Nephron (organoid): Measurements from ENCODE around the gene DIP2B.

Source experiments
- H3K27ac Mint-ChIP-seq, 3 experiments: 2 replicates each; pipeline ENCODE4 v1.8.0; 2020; ENCODE audit warnings: mixed read lengths in 3 of 3, mild to moderate bottlenecking in 2 of 3, moderate library complexity in 1 of 3
- H3K27me3 Mint-ChIP-seq: 2 replicates; pipeline ENCODE4 v1.8.0; 2021; ENCODE audit warnings: low read depth, mild to moderate bottlenecking, moderate library complexity, mixed read lengths
- H3K36me3 Mint-ChIP-seq: 2 replicates; pipeline ENCODE4 v1.8.0; 2020; ENCODE audit warnings: low read depth, mixed read lengths
- H3K4me1 Mint-ChIP-seq: 2 replicates; pipeline ENCODE4 v1.8.0; 2020; ENCODE audit warnings: mixed read lengths
- H3K4me3 Mint-ChIP-seq, 3 experiments: 2 replicates each; pipeline ENCODE4 v1.8.0; 2020; ENCODE audit warnings: mild to moderate bottlenecking in 3 of 3, mixed read lengths in 3 of 3, moderate library complexity in 2 of 3
- H3K9me3 Mint-ChIP-seq: 2 replicates; pipeline ENCODE4 v1.8.0; 2020; ENCODE audit warnings: mixed read lengths
- CTCF ChIP-seq, 3 experiments: fragments of 200-600 bp; sonication (generic); IDR thresholded peaks; one replicate each; pipeline ENCODE4 v1.5.0; 2021; ENCODE audit warnings: antibody characterized with exemption in 3 of 3; ENCODE audit not compliant: unreplicated experiment in 3 of 3

Gene DIP2B

GRCh38 chr12:50728417-50728816 lies 223.6 kb downstream of the DIP2B start:
- no peak for TF ChIP-seq CTCF (IDR thresholded peaks at IDR 0.05; ENCODE audit: unreplicated experiment in 3 of 3)
- H3K27ac Mint-ChIP-seq = peak overlapping the region; percentile 2 to 67 (median 49)

DNA sequence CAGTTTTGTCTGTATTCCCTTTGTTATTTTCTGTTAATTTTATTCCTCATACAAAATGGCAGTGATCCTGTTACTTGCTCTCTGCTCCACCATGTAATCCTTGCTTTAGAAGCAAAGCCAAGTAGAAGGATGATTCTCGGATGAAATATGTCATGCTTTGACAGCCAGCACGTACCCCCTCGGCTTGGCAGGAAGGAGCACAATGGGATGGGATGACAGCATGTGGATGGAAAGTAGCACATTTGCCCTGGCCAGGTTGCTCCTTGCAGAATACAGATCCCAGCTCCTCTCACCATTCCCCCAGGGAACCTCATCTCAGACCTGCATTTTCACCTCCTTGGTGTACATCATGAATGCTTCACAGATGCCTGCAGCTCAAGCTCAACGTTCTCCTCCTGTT lies 224.1 kb downstream of the DIP2B start:
- H3K36me3 Mint-ChIP-seq = peaks cover 68% of the 10 kb centered on the region
- peaks cover 26% of the 10 kb centered on the region for H3K4me1 Mint-ChIP-seq
- no peak for TF ChIP-seq CTCF (IDR thresholded peaks at IDR 0.05; ENCODE audit: unreplicated experiment in 3 of 3)
- no peaks in the 10 kb centered on the region for H3K9me3 Mint-ChIP-seq
- no peak overlapping the region for H3K4me3 Mint-ChIP-seq
- peak overlapping the region; percentile 2 to 67 (median 49) for H3K27ac Mint-ChIP-seq
- H3K27me3 Mint-ChIP-seq = no peaks in the 10 kb centered on the region

More at GRCh38 chr12:50728417-50728816, 223.6 kb downstream of the DIP2B start:
- Mint-ChIP-seq H3K4me1 (peaks cover 28% of the 10 kb centered on the region), H3K4me3 (no peak overlapping the region), H3K9me3 (no peaks in the 10 kb centered on the region), H3K27me3 (no peaks in the 10 kb centered on the region), H3K36me3 (peaks cover 71% of the 10 kb centered on the region)

DNA sequence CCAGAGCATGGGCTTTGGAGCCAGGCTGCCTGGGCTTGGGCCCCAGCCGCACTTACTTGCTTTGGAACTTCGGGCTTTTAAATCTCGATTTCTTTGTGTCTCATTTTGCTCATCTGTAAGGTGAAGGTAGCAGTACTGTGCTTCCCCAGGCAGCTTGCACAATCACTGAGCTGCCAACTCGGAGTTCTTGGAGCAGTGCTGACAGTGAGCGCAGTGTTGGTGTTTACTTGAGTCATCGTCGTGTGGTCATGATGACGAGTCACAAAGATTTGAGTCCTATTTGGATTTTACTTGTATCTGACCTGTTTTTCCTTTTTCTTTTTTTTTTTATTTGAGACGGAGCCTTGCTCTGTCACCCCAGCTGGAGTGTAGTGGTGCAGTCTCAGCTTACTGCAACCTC lies 227.8 kb downstream of the DIP2B start:
- H3K36me3 Mint-ChIP-seq = peaks cover 68% of the 10 kb centered on the region
- H3K9me3 Mint-ChIP-seq = no peaks in the 10 kb centered on the region
- H3K4me3 Mint-ChIP-seq = no peak overlapping the region
- peaks cover 12% of the 10 kb centered on the region for H3K4me1 Mint-ChIP-seq
- H3K27ac Mint-ChIP-seq = no peak overlapping the region
- H3K27me3 Mint-ChIP-seq = no peaks in the 10 kb centered on the region
- TF ChIP-seq CTCF (IDR thresholded peaks at IDR 0.05; ENCODE audit: unreplicated experiment in 3 of 3) = no peak

DNA sequence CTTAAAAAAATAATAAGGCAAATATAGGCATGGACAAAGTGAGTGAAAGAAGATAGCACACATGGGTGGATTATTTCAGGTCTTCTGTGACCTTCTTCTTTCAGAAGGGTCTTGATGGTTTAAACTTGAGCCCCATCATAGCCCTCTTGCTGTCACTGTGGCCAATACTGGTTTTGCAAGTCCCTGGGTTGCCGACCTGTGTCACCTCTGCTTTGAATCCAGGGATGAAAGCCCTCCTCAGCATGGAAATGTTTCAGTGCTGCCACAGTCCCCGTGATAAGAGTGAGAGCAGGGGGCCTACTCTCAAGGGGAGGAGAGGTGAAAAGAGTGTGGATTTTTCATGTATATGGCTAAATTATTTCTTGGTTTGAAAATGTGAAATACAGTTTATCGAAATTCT lies 228.9 kb downstream of the DIP2B start:
- no peaks in the 10 kb centered on the region for H3K27me3 Mint-ChIP-seq
- H3K27ac Mint-ChIP-seq = no peak overlapping the region
- no peak for TF ChIP-seq CTCF (IDR thresholded peaks at IDR 0.05; ENCODE audit: unreplicated experiment in 3 of 3)
- H3K36me3 Mint-ChIP-seq = peaks cover 62% of the 10 kb centered on the region
- no peak overlapping the region for H3K4me3 Mint-ChIP-seq
- no peaks in the 10 kb centered on the region for H3K9me3 Mint-ChIP-seq
- peaks cover 6% of the 10 kb centered on the region for H3K4me1 Mint-ChIP-seq

DNA sequence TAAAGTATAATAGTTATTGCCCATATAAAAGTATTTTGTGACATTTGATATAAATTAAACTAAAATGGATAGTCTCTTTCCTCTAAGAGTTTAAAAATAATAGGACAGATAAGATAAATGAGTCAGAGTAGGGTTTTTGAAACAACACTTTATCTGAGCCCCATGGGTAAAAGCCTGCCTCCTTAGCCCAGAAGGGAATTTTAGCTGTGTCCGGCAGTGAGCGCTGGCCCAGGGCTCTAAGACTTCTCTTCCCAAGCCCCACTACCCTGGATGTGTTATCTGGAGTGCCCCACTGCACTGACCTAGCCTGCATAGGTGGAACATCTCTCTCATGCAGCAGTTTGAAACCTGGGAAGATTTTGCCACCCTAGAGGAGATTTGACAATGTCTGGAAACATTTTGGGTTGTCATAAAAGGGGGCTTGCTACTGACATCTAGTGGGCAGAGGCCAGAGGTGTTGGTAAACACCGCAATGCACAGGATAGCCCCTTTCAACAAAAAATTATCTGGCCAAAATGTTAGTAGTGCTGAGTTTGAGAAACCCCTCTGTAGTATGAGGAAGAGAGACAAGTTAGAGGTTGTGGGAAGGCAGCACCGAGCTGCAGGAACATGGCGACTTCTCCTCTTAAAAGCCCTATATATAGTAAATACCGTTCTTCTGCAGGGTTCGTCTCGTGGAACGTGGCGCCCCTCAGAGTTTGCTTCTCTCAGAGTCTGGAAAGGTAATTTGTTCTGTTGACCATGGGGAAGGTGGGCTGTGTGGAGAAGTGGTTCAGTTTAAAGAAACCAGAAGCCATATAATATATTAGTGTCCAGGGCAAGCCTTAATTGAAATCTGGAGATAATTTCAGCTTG lies 229.9 kb downstream of the DIP2B start:
- Mint-ChIP-seq H3K27ac (peak overlapping the region in 1 of 3 experiments; percentile 10), H3K4me3 (no peak overlapping the region), H3K27me3 (no peaks in the 10 kb centered on the region)

More for the DNA sequence above, 229.9 kb downstream of the DIP2B start:
- peak; percentile 58 to 68 (median 60) for TF ChIP-seq CTCF (IDR thresholded peaks at IDR 0.05; ENCODE audit: unreplicated experiment in 3 of 3)
- Mint-ChIP-seq H3K9me3 (no peaks in the 10 kb centered on the region), H3K36me3 (peaks cover 65% of the 10 kb centered on the region), H3K4me1 (no peaks in the 10 kb centered on the region)
